Measurements from ENCODE around the gene METTL18.
"Not testable (repeated sequence)": the region's sequence is repeated elsewhere in the genome, so short reads cannot be mapped to it uniquely, and the experiment has no call there.

Gene METTL18

GRCh38 chr1:169794530-169795416 lies at the start of gene METTL18:
METTL18 (minus strand) TSS chr1:169794907; CDS start chr1:169793695, 1,212 bp downstream.
- peak; percentile 95 for DNase-seq (ENCODE audit: low spot score)

GRCh38 chr1:169838942-169839341 lies 44.2 kb upstream of the METTL18 start:
- no peak for DNase-seq (ENCODE audit: low spot score)

GRCh38 chr1:169836198-169836597 lies 41.5 kb upstream of the METTL18 start:
- DNase-seq (ENCODE audit: low spot score), result no peak

DNA sequence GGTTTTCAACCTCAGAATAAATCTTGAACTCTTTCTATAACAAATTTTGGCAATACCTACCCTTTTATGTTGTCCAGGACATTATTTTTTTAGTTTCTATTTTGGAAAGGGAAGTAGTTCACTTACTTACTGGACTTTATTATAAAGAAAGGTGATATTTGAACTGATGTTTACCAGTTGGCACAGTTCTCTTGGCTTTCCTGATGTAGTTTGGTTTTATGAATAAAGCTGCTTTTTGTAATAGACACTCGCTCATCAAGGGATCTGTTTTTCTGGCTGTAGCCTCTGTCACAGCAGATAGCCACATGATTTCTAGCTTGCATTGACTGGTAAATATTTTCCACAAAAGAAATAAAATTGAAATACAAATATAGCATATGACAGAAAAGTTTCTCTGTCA lies 40.9 kb upstream of the METTL18 start:
- no peak for DNase-seq (ENCODE audit: low spot score)

- no peak for DNase-seq (ENCODE audit: low spot score)
Measured at GRCh38 chr1:169834869-169835268, 40.2 kb upstream of the METTL18 start.

DNA sequence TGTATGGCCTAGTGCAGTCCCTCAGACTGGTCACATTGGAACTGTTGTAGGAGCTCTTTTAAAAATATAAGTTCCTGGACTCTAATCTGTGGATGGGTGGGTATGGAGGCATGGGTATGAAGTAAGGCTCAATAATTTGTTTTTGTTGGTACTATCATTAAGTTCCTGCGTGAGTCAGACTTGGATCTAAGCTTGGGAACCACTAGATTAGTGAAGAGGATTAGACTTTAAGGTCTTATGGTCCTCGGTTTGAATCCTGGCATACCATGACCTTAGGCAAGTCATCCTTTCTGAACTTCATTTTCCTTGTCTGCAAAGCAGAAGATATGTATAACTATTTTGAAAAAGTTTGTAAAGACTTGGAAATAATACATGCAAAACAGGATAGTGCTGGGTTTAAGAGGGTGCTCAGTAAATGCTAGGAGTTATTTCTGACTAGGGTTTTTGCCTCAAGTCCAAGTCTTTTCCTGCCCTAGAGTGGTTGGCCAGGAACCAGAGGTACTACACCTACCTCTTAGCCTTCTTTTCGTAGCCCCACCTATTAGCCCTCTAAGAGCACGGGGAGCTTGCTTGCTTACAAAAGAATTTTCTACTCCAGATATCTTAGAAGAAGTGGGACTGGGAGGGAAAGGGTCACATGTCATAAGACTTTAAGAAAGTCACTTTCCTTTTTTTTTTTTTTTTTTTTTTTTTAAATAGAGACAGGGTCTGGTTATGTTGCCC lies 38.6 kb upstream of the METTL18 start:
- no peak for DNase-seq (ENCODE audit: low spot score)

DNA sequence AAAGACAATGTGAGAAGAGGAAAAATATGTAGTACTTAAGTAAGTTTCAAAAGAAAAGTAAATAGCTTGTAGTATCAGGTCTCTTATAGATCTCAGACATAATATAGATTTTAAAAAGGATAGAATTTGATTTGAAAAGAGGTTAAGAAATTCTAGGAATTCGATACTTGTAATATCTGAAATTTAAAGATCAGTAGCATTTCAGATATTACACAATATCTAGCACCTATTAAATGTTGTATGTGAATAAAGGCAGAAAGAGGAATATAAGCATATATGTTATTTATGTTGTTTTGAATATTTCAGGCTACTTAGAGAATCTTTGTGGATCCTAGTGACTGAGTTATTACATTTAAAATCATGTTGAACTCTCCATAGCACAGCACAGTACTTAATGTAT lies 35.0 kb upstream of the METTL18 start:
- DNase-seq (ENCODE audit: low spot score), result no peak

DNA sequence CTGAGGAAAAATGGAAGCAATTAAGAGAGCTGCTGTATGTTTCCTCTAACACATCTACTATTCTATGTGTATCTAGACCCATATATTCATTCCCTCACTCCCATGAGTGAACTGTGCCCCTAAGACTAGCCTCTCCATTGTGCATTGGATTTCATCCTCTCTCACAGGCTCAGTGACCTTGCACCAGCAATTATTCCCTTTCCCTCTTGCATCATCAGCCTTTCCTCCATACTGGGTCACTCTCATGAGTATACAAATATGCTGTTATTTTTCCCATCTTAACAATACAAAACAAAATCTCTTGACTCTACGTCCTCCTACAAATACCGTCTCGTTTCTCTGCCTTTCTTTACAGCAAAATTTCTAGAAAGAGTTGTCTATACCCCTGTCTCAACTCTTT lies 29.4 kb upstream of the METTL18 start:
- no peak for DNase-seq (ENCODE audit: low spot score)

GRCh38 chr1:169821500-169821899 lies 26.8 kb upstream of the METTL18 start:
- no peak for DNase-seq (ENCODE audit: low spot score)

DNA sequence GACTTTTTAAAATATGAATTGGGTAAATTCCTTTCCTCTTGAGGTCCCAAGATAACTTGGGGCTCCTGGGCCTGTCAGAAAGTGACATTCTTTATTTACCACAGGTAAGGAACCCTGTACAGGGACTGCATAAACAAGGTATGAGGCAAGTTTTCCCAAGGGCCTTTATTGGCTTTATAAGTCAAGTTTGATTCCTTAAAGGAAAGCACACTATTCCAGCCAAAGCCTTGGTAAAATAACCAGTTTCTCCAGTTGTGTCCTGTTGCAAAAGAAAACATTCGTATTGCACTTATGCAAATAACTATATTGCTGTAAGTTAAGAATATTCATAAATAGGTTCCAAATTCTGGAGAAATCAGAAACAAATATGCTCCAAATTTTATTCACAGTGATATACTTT lies 21.9 kb upstream of the METTL18 start:
- no peak for DNase-seq (ENCODE audit: low spot score)

DNA sequence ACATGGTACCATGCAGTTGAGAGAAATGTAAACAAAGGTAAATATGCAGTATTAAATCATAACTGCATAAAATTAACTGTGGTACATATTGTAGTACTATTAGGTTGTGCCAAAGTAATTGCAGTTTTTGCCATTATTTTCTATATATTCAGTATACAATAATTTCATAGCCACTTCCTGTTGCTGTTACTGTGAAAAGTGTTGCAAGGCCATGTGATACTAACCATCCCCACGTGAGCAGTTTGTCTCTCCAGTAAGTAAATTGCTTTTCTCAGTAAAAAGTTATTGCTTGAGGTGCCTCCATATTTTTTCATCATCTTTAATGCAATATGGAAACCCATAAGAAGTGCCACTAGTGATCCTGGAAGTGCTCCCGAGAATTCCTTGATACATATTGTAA lies 19.6 kb upstream of the METTL18 start:
- DNase-seq (ENCODE audit: low spot score), result no peak

DNA sequence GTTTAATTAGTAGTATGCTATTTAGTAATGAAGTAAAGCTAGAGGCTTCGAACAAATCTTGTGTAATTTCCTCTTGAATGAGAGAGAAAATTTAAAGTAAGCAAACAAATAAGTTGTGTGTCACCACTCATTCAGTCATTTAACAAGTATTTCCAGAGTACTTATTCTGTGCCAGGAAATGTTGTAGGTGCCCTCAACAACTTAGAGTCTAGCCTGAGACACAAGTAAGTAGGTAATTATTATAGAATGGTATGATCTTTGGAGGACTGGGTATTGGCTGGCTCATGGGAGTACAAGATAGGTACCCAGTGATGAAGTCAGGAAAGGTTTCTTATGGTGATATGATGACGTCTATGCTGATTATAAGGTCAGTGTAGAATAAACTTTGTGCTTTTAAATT lies 17.4 kb upstream of the METTL18 start:
- no peak for DNase-seq (ENCODE audit: low spot score)

DNA sequence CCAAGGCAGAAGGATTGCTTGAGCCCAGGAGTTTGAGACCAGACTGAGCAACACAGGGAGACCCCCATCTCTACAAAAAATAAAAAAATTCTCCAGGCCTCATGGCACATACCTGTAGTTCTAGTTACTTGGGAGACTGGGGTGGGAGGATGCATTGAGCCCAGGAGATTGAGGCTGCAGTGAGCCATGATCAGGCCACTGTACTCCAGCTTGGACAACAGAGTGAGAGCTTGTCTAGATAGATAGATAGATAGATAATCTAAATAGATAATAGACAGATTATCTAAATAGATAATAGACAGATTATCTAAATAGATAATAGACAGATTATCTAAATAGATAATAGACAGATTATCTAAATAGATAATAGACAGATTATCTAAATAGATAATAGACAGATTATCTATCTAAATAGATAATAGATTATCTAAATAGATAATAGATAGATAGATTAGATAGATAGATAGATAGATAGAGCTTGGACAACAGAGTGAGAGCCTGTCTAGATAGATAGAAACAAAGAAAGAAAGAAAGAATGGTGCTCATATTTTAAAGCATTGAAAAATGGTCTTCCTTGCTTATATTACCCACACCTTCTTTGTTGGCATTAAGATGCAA lies 16.8 kb upstream of the METTL18 start:
- not testable (repeated sequence) for DNase-seq (ENCODE audit: low spot score)

DNA sequence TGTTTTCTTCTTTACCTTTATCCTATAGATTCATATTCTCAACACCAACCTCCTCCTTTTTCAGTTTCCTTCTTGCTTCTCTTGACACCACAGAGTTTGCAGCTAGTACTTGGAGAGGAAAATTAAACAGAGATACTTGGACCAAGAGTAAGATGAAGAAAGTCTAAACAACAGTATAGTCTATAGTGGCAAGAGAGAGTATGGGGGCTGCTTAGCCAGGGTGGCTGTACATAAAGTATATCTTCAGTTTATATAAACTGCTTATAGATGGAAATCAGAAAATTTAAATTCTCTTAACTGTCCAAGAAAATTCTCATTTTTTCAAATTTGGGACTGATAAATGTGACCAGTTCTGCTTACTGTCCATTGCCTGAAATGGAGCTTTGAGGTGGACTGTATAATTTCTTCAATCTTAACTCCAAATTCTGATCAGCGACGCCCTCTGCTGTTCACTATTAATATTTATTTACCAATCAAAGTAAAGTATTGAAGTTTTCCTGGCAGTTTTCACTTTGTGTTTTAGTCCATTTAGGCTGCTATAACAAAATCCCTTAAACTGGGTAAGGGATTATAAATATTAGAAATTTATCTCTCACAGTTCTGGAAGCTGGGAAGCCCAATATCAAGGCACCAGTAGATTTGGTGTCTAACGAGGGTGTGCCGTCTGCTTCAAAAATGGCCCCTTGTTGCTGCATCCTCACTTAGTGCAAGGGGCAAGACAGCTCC lies 14.8 kb upstream of the METTL18 start:
- peak; percentile 30 for DNase-seq (ENCODE audit: low spot score)

DNA sequence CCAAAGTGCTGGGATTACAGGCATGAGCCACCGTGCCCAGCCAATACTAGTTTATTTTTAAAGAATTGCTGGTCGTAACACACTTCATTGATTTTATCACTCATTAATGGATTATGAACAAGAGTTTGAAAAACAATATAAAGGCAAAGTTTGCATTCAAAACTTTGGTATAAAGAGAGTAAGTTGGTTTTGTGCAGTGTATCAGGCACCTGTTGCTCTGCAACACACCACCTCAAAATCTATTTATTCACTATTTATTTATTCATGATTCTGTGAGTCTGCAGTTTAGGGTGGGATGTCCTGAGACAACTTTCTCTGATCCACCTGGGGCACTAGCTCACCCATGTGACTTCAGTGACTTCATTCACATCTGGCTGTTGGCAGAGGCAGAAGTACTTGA lies 10.2 kb upstream of the METTL18 start:
- no peak for DNase-seq (ENCODE audit: low spot score)

- peak; percentile 10 for DNase-seq (ENCODE audit: low spot score)
Measured at GRCh38 chr1:169802888-169803287, 8.2 kb upstream of the METTL18 start.

DNA sequence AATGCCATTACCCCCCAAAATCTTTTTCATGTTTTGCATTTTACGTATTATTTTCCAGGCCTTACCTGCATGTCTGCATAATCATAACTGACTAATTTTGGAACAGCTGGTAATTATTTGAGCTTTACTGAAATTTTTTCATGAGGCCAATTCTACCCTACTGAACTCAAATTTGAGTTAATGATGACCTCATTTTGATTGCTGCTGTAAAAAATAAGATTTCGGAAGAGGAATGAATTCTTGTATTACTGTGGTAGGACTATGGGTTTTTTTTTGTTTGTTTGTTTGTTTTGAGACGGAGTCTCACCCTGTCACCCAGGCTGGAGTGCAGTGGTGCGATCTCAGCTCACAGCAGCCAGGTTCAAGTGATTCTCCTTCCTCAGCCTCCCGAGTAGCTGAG lies 2.6 kb upstream of the METTL18 start:
- no peak for DNase-seq (ENCODE audit: low spot score)

DNA sequence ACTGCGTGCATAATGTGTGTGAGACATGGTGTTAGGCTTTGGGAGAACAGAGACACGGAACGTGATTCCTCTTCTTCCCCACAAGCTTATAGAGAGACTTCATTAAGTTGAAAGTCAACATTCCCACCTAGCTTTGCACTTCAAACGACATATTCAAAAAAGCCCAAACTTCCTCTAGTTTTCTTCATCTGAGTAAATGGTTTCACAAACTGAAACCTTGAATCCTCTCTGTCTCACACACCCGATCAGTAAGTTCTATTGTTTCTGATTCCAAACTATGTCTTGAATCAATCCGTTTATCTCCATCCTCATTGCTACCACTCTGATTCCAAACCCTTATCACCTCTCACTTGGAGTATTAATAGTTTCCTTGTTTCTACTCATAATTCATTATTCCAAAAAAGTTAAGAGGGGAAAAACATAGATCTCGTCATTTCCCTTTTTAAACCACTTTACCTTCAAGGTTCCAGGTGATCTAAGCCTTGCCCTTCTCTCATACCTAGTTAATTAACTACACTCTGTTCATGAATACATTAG lies 1.6 kb upstream of the METTL18 start:
- DNase-seq (ENCODE audit: low spot score), result no peak

GRCh38 chr1:169795687-169796086 lies 980 bp upstream of the METTL18 start:
- no peak for DNase-seq (ENCODE audit: low spot score)

- no peak for DNase-seq (ENCODE audit: low spot score)
Measured at GRCh38 chr1:169793730-169794129, 977 bp downstream of the METTL18 start.

DNA sequence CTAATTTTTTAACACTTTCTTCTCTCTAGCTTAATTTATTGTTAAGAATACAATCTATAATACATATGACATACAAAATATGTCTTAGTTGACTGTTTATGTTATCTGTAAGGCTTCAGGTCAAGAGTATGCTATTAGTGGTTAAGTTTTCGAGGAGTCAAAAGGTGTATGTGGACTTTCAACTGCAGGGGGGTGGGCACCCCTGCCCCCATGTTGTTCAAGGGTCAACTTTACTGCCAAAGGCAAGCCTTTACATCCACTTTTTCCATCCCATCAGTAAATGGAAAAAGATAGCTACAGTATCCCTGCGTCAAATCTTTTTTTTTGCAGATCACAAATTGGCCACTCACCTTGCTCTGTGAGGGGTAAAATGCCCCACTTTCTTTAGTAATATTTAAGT lies 6.3 kb downstream of the METTL18 start:
- no peak for DNase-seq (ENCODE audit: low spot score)

DNA sequence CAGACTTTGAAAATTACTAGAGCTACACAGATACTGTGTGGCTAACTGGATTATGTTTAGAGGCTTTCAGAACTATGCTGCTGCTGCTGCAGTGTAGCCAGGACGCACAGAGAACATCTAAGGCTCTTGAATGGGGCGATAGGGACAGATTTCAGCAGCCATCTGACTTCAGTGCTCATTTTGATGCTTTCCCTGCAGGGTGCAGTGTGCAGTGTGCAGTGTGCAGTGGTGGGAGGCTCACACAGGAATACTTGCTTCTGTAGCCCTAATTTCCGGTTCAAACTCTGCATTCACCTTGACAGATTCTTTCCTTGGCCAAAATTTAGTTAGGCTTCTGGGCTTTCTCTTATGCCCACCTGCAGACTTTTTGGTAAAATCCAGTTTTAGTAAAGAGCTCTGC lies 7.7 kb downstream of the METTL18 start:
- no peak for DNase-seq (ENCODE audit: low spot score)
